HCEC 1CT (cell line): ENCODE data around the gene LRRC8B.
"Not testable (repeated sequence)": the region's sequence is repeated elsewhere in the genome, so short reads cannot be mapped to it uniquely, and the experiment has no call there.

Experiments used
- DNase-seq: peaks from one replicate; pipeline ENCODE4 v3.0.0-alpha.2; 2017

The LRRC8B gene

DNA sequence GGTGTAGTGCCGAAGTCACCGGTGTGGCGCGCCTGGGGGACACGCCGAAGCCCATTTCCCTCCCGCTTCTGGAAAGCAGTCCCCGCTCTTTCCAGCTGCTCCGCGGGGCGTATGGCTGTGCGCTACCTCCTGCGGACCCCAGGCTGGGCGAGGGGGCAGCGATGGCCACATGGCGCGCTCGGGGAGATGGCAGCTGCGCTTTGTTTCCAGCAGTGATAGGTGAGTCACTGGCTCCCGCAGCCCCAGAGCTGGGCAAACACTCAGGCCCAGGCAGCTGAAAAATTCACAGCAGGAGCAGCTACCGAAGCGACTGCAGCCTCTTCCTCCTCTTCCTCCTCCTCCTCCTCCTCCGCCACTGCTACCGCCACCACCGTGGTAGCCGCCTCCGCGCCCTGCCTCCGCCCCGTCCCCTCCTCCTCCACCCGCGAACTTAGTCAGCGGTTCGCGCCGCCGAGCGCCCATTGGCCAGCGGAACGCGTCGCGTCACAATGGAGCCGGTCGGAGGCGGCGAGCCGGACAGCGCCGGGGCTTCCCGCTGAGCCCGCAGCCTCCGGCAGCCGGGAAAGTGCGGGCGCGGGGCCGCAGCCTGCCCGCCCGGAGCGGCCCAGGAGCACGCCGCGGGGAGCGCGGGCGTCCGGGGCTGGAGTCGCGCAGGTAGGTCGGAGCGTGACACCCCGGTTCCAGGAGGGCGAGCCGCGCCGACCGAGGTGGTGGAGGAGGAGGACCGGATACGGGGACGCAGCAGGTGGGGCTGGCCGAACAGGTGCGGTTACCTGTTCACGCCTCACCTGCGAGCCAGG lies at the start of gene LRRC8B:
TSS of gene LRRC8B (plus strand) at position 461 of the 800 bp plus-strand sequence. CDS start 57,822 bp downstream, outside the sequence.
- DNase-seq: peak; percentile 81

GRCh38 chr1:89475269-89475668 lies 49.4 kb upstream of the LRRC8B start:
- DNase-seq: no peak

- no peak for DNase-seq
Measured at GRCh38 chr1:89476072-89476471, 48.6 kb upstream of the LRRC8B start.

GRCh38 chr1:89483010-89483756 lies 41.4 kb upstream of the LRRC8B start:
- peak; percentile 73 for DNase-seq

GRCh38 chr1:89483757-89484077 lies 40.9 kb upstream of the LRRC8B start:
- DNase-seq: no peak

DNA sequence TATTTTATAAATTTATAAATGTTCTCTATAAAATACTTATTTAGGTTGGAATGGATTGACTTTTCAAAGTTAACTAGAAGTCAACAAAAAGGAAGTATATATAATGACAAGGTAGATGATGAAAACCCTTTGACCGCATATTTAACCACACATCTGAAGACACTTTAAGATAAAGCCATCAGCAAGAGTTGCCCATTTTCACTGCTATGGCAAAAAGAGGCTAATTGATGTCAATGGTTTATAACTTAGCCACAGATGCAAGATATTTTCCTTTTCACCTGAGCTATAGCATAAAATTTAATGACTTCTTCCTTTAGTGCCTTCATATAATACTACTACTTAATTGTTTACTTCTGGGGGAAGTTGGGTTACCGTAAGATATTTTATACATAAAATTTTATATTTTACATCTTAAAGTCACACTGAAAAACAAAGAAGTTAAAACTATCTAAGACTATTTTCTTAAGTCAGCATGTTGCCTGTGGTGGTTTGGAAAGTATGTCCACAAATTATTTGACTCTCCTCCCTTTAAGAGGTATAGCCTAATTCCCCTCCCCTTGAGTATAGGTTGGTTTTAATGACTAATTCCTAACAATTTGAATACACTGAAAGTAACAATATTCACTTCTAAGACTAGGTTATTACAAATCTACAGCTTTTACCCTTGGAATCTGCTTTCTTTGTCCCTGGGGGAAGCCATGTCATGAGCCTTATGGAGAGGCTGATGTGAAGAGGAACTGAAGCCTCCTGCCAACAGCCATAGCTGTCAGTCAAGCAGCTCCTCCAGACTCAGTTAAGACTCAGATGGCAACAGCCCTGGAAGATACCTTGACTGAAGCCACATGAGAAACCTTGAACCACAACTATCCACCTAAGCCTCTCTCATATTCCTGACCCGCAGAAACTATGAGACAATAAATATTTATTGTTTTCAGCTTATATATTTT lies 40.3 kb upstream of the LRRC8B start:
- no peak for DNase-seq

- no peak for DNase-seq
Measured at GRCh38 chr1:89487972-89488371, 36.7 kb upstream of the LRRC8B start.

DNA sequence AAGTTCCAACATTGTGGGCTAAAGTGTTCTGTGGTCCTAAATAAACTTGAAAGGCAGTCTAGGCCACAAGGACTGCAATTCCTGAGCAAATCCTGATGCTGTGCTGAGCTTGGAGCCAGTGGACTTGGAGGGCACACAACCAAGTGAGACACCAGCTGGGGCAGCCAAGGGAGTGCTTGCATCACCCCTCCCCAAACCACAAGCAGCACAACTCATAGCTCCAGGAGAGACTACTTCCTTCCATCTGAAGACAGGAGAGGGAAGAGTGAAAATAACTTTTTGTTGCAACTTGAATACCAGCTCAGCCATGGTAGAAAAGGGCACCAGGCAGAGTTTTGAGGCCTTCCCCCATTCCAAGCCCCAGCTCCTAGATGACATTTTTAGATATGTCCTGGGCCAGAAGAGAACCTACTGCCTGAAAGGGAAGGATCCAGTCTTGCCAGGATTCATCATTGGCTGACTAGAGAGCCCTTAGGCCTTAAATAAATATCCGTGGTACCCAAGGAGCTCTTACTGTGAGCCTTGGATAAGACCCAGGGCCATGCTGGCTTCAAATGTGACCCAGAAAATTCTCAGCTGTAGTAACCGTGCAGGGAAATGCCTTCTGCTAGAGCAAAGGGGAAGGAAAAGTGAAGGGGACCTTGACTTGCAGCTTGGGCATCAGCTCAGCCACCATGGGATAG lies 35.4 kb upstream of the LRRC8B start:
- peak; percentile 39 for DNase-seq

- DNase-seq: no peak
Measured at GRCh38 chr1:89490389-89490788, 34.2 kb upstream of the LRRC8B start.

- DNase-seq: no peak
Measured at GRCh38 chr1:89499320-89499719, 25.3 kb upstream of the LRRC8B start.

DNA sequence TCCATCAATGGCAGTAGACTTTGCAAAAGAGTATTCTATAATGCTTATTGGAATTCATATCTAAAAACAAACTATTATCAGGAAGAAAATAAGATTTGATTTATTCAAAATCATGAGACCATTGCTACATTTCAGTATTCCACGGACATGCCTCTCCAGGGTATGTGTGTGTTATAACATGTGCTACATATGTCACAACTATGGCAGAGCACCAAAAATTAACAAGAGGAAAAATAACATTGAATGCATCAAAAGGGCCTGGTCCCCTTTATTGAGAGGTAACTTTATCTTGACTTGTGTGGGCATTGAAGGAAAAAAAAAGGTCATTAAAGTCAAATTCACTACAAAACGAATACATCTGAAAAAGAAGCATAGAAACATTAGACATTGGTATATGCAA lies 22.6 kb upstream of the LRRC8B start:
- no peak for DNase-seq

DNA sequence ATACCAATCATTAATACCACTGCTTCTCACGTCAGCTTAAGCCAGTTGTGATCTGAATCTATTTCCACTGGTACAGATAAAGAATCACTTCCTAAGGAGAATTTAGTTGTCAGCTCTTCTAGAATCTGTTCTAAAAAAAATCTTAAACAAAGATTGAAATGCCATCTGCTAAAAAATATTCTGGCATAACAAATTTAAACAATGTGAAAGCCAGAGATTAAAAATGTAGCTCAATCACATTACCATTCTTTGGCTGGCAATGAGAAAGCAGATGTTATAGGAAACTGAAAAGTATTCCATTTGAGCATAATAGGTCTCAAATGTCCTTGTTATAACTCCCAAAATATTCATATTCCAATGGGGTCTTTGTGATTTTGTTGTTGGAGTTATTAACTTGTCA lies 21.7 kb upstream of the LRRC8B start:
- DNase-seq: no peak

DNA sequence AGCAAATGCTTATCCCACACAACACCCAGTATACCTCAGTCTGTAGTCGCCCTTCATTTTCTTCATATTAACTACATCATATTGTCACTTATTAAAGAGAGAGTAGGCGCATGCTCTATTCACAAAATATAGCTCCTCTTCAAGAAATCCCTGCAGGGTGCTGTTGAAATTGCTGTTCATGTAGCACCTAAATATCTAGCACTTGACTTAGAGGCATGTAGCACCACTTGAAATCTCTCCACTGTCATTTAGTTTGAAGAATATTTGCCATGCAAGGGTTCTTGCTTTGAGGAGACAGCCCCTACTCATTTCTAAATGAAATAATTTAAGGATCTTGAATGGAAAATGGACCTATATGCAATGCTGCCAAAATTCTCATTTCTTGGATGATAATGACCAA lies 20.9 kb upstream of the LRRC8B start:
- no peak for DNase-seq

DNA sequence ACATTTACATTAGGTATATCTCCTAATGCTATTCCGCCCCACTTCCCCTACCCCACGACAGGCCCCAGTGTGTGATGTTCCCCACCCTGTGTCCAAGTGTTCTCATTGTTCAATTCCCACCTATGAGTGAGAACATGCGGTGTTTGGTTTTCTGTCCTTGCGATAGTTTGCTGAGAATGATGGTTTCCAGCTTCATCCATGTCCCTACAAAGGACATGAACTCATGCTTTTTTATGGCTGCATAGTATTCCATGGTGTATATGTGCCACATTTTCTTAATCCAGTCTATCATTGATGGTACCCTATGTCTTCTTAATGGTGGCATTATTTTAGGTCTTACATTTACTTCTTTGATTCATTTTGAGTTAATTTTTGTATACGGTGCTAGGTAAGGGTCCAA lies 14.6 kb upstream of the LRRC8B start:
- DNase-seq: not testable (repeated sequence)

- DNase-seq: no peak
Measured at GRCh38 chr1:89512996-89513720, 11.5 kb upstream of the LRRC8B start.

- DNase-seq: peak; percentile 82
Measured at GRCh38 chr1:89516055-89516454, 8.6 kb upstream of the LRRC8B start.

- DNase-seq: peak; percentile 22
Measured at GRCh38 chr1:89518221-89518631, 6.4 kb upstream of the LRRC8B start.

DNA sequence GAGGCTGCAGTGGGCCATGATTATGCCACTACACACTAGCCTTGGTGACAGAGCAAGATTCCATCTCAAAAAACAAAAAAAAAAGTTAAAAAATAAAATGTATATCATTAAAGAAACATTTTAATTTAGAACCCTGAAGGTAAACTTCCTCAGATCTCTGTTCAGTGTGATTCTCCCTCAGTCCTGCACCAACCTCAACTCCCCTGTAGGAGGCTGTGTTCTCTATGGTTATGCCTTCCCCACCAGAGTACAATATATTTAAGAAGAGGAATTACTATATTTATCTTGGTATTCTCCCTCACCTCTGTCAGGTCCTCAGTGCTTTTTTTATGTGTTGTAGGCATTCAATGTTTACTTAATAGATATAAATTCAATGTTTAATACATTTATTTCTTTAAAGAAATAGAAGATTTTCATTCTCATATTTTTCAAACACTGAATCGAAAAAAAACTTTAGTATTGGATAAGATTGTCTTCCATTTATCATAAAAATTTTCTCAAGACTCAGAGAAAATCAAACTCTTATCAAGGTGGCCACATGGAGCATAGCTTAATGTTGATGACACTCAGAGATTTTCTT lies 4.8 kb upstream of the LRRC8B start:
- peak; percentile 59 for DNase-seq

GRCh38 chr1:89521977-89522376 lies 2.7 kb upstream of the LRRC8B start:
- not testable (repeated sequence) for DNase-seq

DNA sequence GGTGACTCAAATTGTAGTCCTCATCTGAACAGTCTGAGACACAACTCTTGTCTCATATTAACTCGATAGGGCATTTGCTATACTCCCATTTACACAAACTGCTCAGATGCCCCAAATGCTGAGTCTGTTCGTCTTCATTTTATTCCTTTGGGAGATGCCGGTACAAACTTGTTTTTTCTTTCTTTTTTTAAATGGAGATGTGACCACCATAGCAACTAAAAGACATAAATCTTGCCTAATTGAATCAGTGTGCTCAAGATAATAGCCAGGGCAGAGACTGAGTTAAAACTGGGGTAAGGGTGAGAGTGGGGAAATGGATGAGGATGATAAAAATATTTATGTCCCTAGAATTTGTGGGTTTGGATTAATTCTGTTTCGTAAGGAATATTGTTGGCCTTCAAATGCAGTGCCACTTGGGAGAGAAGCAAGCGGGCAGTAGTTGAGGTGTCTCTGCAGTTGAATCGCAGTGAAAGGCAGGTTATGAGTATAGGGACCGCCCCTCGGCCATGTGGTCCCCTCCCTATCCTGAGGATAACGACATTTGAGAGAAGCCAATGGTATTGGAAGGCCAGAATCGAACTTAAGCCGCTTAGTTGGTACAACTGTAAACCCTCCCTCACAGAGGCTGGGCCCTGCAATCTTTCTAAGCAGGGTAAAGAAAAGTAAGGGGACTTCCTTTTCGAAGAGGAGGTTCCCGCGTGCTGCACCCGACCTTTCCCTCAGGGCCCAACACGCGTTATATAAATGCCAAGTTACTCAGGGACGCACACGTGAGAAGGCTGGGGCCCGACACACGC lies 859 bp upstream of the LRRC8B start:
- DNase-seq: no peak
